ENCODE measurements around the gene ICE2. TPM values are rescaled to one million over a fixed set of nuclear protein-coding genes. Genes with fewer than 3 reads are reported as not detected.

Gene ICE2
- total RNA-seq, 4 donors from 2014 or later, result 22.2 to 36.4 (median 26.2) TPM

DNA sequence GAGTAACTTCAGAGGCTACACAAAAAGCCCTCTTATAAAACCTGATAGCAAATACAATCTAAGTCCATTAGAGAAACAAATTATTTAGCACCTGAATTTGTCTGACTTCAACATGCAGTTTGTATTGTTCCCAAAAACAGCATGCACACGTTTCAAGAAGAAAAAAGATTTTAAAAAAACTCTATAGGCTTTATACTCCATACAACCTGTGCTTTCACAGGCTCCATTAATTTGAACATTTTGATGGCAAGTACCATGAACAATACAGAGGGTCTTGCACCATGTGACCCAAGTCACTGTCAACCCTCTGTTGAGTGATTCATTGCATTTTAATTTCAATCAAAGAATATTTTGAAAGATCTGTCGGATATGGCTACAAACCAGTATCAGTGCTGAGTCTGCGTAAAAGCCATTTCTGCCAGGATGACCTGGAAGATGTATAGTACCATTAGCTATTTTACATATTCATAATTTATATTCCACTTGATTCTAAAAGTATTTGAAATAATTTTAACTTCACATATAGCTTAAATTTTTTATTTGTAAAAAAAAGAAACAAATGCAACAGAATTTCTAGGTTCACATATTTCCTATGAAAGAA, 94.3 kb downstream of the ICE2 start:
- TF ChIP-seq, protein P1, sequence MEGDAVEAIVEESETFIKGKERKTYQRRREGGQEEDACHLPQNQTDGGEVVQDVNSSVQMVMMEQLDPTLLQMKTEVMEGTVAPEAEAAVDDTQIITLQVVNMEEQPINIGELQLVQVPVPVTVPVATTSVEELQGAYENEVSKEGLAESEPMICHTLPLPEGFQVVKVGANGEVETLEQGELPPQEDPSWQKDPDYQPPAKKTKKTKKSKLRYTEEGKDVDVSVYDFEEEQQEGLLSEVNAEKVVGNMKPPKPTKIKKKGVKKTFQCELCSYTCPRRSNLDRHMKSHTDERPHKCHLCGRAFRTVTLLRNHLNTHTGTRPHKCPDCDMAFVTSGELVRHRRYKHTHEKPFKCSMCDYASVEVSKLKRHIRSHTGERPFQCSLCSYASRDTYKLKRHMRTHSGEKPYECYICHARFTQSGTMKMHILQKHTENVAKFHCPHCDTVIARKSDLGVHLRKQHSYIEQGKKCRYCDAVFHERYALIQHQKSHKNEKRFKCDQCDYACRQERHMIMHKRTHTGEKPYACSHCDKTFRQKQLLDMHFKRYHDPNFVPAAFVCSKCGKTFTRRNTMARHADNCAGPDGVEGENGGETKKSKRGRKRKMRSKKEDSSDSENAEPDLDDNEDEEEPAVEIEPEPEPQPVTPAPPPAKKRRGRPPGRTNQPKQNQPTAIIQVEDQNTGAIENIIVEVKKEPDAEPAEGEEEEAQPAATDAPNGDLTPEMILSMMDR (IDR thresholded peaks at IDR 0.05), result no peak
- ATAC-seq (ENCODE audit: low FRiP score), result no peak

DNA sequence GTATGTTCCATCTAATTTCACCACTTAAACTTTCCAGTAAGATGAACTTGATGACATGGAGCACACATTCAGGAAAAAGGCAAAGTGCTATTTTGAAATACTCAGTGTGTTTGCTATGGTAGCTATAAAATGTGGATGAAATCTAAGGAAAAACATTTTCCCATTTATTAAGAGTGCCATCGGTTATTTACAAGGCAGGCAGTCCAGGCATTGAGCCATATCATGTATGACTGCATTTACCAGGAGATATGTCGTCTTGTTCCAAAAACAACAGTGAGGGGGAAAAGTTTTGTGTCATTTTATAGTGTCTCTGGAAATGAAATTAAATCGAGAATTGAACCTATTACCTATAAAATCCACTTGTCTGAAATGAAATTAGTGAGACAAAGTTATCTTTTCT, 94.9 kb downstream of the ICE2 start:
- TF ChIP-seq, protein P1 (IDR thresholded peaks at IDR 0.05), result no peak
- DNase-seq (ENCODE audit: low spot score) (no peak), ATAC-seq (ENCODE audit: low FRiP score) (no peak)

More for the DNA sequence above, 94.3 kb downstream of the ICE2 start:
- no peak for DNase-seq (ENCODE audit: low spot score)

DNA sequence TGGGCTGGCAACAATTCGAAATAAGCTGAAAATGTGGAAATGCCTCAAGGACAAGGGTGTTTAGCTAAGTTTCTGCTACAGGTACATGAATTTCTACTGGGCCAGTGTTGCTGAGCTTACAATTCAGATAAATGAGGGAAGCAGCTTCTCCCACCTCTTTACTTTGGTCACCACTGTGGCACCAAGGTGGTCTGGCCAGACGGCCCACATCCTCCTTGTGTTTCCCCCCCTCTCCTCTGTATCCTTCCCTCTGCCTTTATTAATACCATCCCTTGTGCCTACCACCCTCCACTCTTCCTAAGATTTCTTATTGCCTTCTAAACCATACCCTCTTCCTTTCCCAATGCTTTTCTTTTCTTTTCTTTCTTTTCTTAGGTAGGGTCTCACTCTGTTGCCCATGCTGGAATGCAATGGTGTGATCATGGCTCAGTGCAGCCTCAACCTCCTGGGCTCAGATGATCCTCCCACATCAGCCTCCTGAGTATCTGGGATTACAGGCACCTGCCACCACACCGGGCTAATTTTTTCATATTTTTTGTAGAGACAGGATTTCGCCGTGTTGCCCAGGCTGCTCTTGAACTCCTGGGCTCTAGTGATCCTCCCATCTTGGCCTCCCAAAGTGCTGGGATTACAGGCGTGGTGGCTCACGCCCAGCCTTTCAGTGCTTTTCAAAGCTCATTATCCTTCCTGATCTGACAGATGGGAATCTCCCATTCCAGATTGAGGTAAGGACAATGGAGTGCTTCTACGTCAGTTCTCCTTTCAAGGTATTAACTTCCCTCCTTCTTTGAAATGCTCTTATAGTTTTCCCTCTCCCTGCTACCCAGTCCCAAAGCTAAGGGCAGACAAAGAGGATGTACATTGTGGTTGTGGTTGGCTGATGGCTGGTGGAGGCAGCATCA, 95.9 kb downstream of the ICE2 start:
- TF ChIP-seq, protein P1 (IDR thresholded peaks at IDR 0.05), result no peak
- DNase-seq (ENCODE audit: low spot score) (no peak), ATAC-seq (ENCODE audit: low FRiP score) (no peak)

DNA sequence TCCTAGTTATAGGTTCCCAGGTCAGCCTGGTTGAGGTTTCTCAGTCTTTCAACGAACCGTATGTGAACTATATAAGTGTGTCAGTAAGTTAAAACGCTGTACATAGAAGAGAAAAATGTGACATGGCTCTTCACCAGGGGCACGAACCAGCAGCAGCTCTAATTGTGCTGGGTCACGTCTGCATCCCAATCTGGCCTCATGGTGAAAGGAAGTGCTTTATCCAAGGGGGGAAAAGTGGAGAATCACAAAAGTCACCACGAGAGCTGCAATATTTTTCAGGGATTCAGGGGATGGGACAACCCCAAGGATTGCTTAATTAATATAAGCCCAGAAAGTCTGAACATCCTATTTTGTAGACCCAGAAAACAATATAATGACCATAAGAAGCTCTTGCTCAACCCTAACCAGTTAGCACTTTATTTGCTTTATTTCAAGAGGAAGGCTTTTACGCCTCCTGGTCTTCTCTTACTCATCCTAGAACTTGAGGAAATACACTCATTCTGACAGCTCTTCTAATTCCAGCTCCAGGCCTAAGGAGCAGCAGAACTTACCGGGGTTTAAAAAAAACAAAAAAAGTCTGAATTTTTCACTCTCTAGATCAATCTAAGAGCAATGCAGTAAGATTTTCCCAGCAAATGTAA, 97.7 kb downstream of the ICE2 start:
- ATAC-seq (ENCODE audit: low FRiP score) (no peak), DNase-seq (ENCODE audit: low spot score) (no peak)
- TF ChIP-seq, protein P1 (IDR thresholded peaks at IDR 0.05), result no peak

DNA sequence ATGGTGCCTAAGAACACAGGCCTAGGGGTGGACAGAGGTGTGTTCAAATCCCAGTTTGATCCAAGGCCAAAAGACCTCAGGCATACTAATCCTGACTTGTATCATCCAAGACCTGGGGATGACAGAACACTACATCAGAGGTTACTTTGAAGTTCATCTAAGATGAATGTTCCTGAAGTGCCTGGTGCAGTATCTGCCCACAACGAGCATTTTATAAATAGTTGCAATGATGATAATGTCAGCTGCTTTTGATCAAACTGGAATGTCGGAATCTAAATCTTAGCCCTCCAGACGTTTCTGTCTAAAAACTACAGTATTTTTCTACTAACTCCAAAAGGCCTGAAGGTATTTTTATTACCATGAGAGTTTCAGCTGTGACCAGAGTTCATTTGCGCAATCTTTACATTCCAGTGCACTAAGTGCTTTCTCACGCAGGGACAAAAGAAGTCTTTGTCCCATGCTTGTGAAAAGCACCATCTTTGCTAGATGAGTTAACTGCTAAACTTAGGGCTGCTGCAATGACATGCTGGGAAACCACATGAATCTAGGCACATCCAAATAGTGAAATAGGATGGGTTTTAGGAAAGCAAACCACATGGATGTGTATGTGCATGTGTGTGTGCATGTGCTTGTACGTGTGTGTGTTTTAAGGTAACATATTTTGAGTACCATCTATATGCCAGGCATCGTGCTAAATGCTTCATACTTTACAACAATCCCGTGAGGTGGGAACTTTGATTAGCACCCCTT, 99.2 kb downstream of the ICE2 start:
- ATAC-seq (ENCODE audit: low FRiP score) (no peak), DNase-seq (ENCODE audit: low spot score) (no peak)
- TF ChIP-seq, protein P1 (IDR thresholded peaks at IDR 0.05), result no peak

DNA sequence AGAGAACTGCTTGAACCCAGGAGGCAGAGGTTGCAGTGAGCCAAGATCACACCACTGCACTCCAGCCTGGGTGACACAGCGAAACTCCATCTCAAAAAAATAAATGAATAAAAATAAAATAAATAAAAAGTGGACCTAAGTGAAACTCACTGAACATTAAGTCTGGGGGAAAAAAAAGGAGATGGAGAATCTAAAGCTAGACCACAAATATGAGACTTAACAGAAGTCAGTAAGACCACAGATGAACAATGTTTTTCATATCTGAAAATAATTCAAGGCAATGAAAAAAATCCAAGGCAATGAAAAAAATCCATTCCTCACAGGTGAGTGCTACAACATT, 99.8 kb downstream of the ICE2 start:
- TF ChIP-seq, protein P1 (IDR thresholded peaks at IDR 0.05), result no peak
- ATAC-seq (ENCODE audit: low FRiP score), result no peak

More for the DNA sequence above, 99.8 kb downstream of the ICE2 start:
- no peak for DNase-seq (ENCODE audit: low spot score)
